ENCODE measurements around the gene SNX21.
A peak's percentile ranks its signal among the peaks of the same experiment; 100 is the strongest.
"Not testable (repeated sequence)": the region's sequence is repeated elsewhere in the genome, so short reads cannot be mapped to it uniquely, and the experiment has no call there.

The SNX21 gene

GRCh38 chr20:45821947-45822346, 11.7 kb upstream of the SNX21 start:
- Histone ChIP-seq H3K9ac (ENCODE audit: low read length in 5 of 5) (no peak overlapping the region), H3K4me3 (ENCODE audit: low read depth in 1 of 5, low read length in 5 of 5) (no peak overlapping the region), H3K27me3 (ENCODE audit: control insufficient read depth in 5 of 5, insufficient read depth in 4 of 5, low read length in 5 of 5) (peaks cover 14 to 27% (median 16%) of the 10 kb centered on the region in 5 donors), H3K36me3 (ENCODE audit: control insufficient read depth in 5 of 5, insufficient read depth in 5 of 5, low read length in 5 of 5) (no peaks in the 10 kb centered on the region), H3K9me3 (ENCODE audit: control insufficient read depth in 5 of 5, low read length in 5 of 5) (no peaks in the 10 kb centered on the region), H3K27ac (ENCODE audit: low read depth, low read length) (no peak overlapping the region), H3K4me1 (ENCODE audit: control insufficient read depth in 5 of 5, insufficient read depth in 5 of 5, low read length in 5 of 5) (peaks cover 2 to 33% (median 29%) of the 10 kb centered on the region in 5 donors)

GRCh38 chr20:45822857-45823256, 10.7 kb upstream of the SNX21 start:
- H3K9me3 ChIP-seq (ENCODE audit: control insufficient read depth in 5 of 5, low read length in 5 of 5) = no peaks in the 10 kb centered on the region
- H3K27me3 ChIP-seq (ENCODE audit: control insufficient read depth in 5 of 5, insufficient read depth in 4 of 5, low read length in 5 of 5) = peaks cover 14 to 27% (median 16%) of the 10 kb centered on the region in 5 donors
- H3K4me3 ChIP-seq (ENCODE audit: low read depth in 1 of 5, low read length in 5 of 5) = no peak overlapping the region
- H3K9ac ChIP-seq (ENCODE audit: low read length in 5 of 5) = no peak overlapping the region
- no peak overlapping the region for H3K27ac ChIP-seq (ENCODE audit: low read depth, low read length)
- peaks cover 2 to 38% (median 33%) of the 10 kb centered on the region in 5 donors for H3K4me1 ChIP-seq (ENCODE audit: control insufficient read depth in 5 of 5, insufficient read depth in 5 of 5, low read length in 5 of 5)
- H3K36me3 ChIP-seq (ENCODE audit: control insufficient read depth in 5 of 5, insufficient read depth in 5 of 5, low read length in 5 of 5) = no peaks in the 10 kb centered on the region

GRCh38 chr20:45823949-45824835, 9.4 kb upstream of the SNX21 start:
- Histone ChIP-seq H3K27me3 (ENCODE audit: control insufficient read depth in 5 of 5, insufficient read depth in 4 of 5, low read length in 5 of 5) (peaks cover 14 to 27% (median 16%) of the 10 kb centered on the region in 5 donors), H3K27ac (ENCODE audit: low read depth, low read length) (no peak overlapping the region), H3K36me3 (ENCODE audit: control insufficient read depth in 5 of 5, insufficient read depth in 5 of 5, low read length in 5 of 5) (no peaks in the 10 kb centered on the region), H3K9me3 (ENCODE audit: control insufficient read depth in 5 of 5, low read length in 5 of 5) (no peaks in the 10 kb centered on the region), H3K4me3 (ENCODE audit: low read depth in 1 of 5, low read length in 5 of 5) (peak overlapping the region in 2 of 5 donors; percentile 18 to 38), H3K9ac (ENCODE audit: low read length in 5 of 5) (no peak overlapping the region), H3K4me1 (ENCODE audit: control insufficient read depth in 5 of 5, insufficient read depth in 5 of 5, low read length in 5 of 5) (peaks cover 4 to 50% (median 40%) of the 10 kb centered on the region in 5 donors)

- H3K4me3 ChIP-seq (ENCODE audit: low read depth in 1 of 5, low read length in 5 of 5) = no peak overlapping the region
- H3K4me1 ChIP-seq (ENCODE audit: control insufficient read depth in 5 of 5, insufficient read depth in 5 of 5, low read length in 5 of 5) = peaks cover 4 to 50% (median 40%) of the 10 kb centered on the region in 5 donors
Measured at GRCh38 chr20:45826381-45827019, 7.1 kb upstream of the SNX21 start.

GRCh38 chr20:45827030-45827652, 6.5 kb upstream of the SNX21 start, which contains the start of gene TNNC2:
TNNC2 (minus strand) TSS chr20:45827312; CDS start chr20:45827248, 64 bp downstream.
- H3K27ac ChIP-seq (ENCODE audit: low read depth, low read length) = peak within 1 kb of the TSS; percentile 97
- peak within 1 kb of the TSS in 4 of 5 donors; percentile 2 to 59 (median 26) for H3K9ac ChIP-seq (ENCODE audit: low read length in 5 of 5)
- H3K36me3 ChIP-seq (ENCODE audit: control insufficient read depth in 5 of 5, insufficient read depth in 5 of 5, low read length in 5 of 5) = no peaks in the 10 kb centered on the region
- H3K4me3 ChIP-seq (ENCODE audit: low read depth in 1 of 5, low read length in 5 of 5) = no peak within 1 kb of the TSS
- peaks cover 12 to 23% (median 15%) of the 10 kb centered on the region in 5 donors for H3K27me3 ChIP-seq (ENCODE audit: control insufficient read depth in 5 of 5, insufficient read depth in 4 of 5, low read length in 5 of 5)
- H3K9me3 ChIP-seq (ENCODE audit: control insufficient read depth in 5 of 5, low read length in 5 of 5) = no peaks in the 10 kb centered on the region
- peaks cover 4 to 50% (median 44%) of the 10 kb centered on the region in 5 donors for H3K4me1 ChIP-seq (ENCODE audit: control insufficient read depth in 5 of 5, insufficient read depth in 5 of 5, low read length in 5 of 5)

More at GRCh38 chr20:45826381-45827019, 7.1 kb upstream of the SNX21 start:
- Histone ChIP-seq H3K9me3 (ENCODE audit: control insufficient read depth in 5 of 5, low read length in 5 of 5) (no peaks in the 10 kb centered on the region), H3K9ac (ENCODE audit: low read length in 5 of 5) (peak overlapping the region in 2 of 5 donors; percentile 4 to 49), H3K36me3 (ENCODE audit: control insufficient read depth in 5 of 5, insufficient read depth in 5 of 5, low read length in 5 of 5) (no peaks in the 10 kb centered on the region), H3K27ac (ENCODE audit: low read depth, low read length) (peak overlapping the region; percentile 97), H3K27me3 (ENCODE audit: control insufficient read depth in 5 of 5, insufficient read depth in 4 of 5, low read length in 5 of 5) (peaks cover 14 to 27% (median 16%) of the 10 kb centered on the region in 5 donors)

- H3K4me1 ChIP-seq (ENCODE audit: control insufficient read depth in 5 of 5, insufficient read depth in 5 of 5, low read length in 5 of 5) = peaks cover 4 to 53% (median 47%) of the 10 kb centered on the region in 5 donors
- H3K9ac ChIP-seq (ENCODE audit: low read length in 5 of 5) = peak overlapping the region in 1 of 5 donors; percentile 2
- H3K27me3 ChIP-seq (ENCODE audit: control insufficient read depth in 5 of 5, insufficient read depth in 4 of 5, low read length in 5 of 5) = peaks cover 7 to 17% (median 12%) of the 10 kb centered on the region in 5 donors
- H3K36me3 ChIP-seq (ENCODE audit: control insufficient read depth in 5 of 5, insufficient read depth in 5 of 5, low read length in 5 of 5) = no peaks in the 10 kb centered on the region
- no peak overlapping the region for H3K4me3 ChIP-seq (ENCODE audit: low read depth in 1 of 5, low read length in 5 of 5)
- no peaks in the 10 kb centered on the region for H3K9me3 ChIP-seq (ENCODE audit: control insufficient read depth in 5 of 5, low read length in 5 of 5)
- peak overlapping the region; percentile 97 for H3K27ac ChIP-seq (ENCODE audit: low read depth, low read length)
Measured at GRCh38 chr20:45827712-45828111, 5.9 kb upstream of the SNX21 start.

GRCh38 chr20:45828589-45828988, 5.0 kb upstream of the SNX21 start:
- no peaks in the 10 kb centered on the region for H3K36me3 ChIP-seq (ENCODE audit: control insufficient read depth in 5 of 5, insufficient read depth in 5 of 5, low read length in 5 of 5)
- H3K27me3 ChIP-seq (ENCODE audit: control insufficient read depth in 5 of 5, insufficient read depth in 4 of 5, low read length in 5 of 5) = peaks cover 0 to 8% (median 6%) of the 10 kb centered on the region in 5 donors
- peak overlapping the region; percentile 97 for H3K27ac ChIP-seq (ENCODE audit: low read depth, low read length)
- peaks cover 7 to 56% (median 46%) of the 10 kb centered on the region in 5 donors for H3K4me1 ChIP-seq (ENCODE audit: control insufficient read depth in 5 of 5, insufficient read depth in 5 of 5, low read length in 5 of 5)
- no peaks in the 10 kb centered on the region for H3K9me3 ChIP-seq (ENCODE audit: control insufficient read depth in 5 of 5, low read length in 5 of 5)
- H3K9ac ChIP-seq (ENCODE audit: low read length in 5 of 5) = peak overlapping the region in 3 of 5 donors; percentile 2 to 30 (median 28)
- H3K4me3 ChIP-seq (ENCODE audit: low read depth in 1 of 5, low read length in 5 of 5) = peak overlapping the region in 1 of 5 donors; percentile 40

GRCh38 chr20:45829673-45830106, 3.9 kb upstream of the SNX21 start:
- not testable (repeated sequence) for H3K4me3 ChIP-seq (ENCODE audit: low read depth in 1 of 5, low read length in 5 of 5); H3K36me3 ChIP-seq (ENCODE audit: control insufficient read depth in 5 of 5, insufficient read depth in 5 of 5, low read length in 5 of 5); H3K27ac ChIP-seq (ENCODE audit: low read depth, low read length); H3K9me3 ChIP-seq (ENCODE audit: control insufficient read depth in 5 of 5, low read length in 5 of 5); H3K27me3 ChIP-seq (ENCODE audit: control insufficient read depth in 5 of 5, insufficient read depth in 4 of 5, low read length in 5 of 5); H3K9ac ChIP-seq (ENCODE audit: low read length in 5 of 5)
- peaks cover 7 to 58% (median 48%) of the 10 kb centered on the region in 5 donors for H3K4me1 ChIP-seq (ENCODE audit: control insufficient read depth in 5 of 5, insufficient read depth in 5 of 5, low read length in 5 of 5)

GRCh38 chr20:45832619-45833018, 980 bp upstream of the SNX21 start:
- Histone ChIP-seq H3K4me3 (ENCODE audit: low read depth in 1 of 5, low read length in 5 of 5) (peak overlapping the region in 2 of 5 donors; percentile 71 to 72), H3K9ac (ENCODE audit: low read length in 5 of 5) (peak overlapping the region in 2 of 5 donors; percentile 58 to 89), H3K27me3 (ENCODE audit: control insufficient read depth in 5 of 5, insufficient read depth in 4 of 5, low read length in 5 of 5) (no peaks in the 10 kb centered on the region), H3K4me1 (ENCODE audit: control insufficient read depth in 5 of 5, insufficient read depth in 5 of 5, low read length in 5 of 5) (peaks cover 7 to 63% (median 52%) of the 10 kb centered on the region in 5 donors), H3K9me3 (ENCODE audit: control insufficient read depth in 5 of 5, low read length in 5 of 5) (no peaks in the 10 kb centered on the region), H3K27ac (ENCODE audit: low read depth, low read length) (peak overlapping the region; percentile 94), H3K36me3 (ENCODE audit: control insufficient read depth in 5 of 5, insufficient read depth in 5 of 5, low read length in 5 of 5) (peaks cover 0 to 10% (median 0%) of the 10 kb centered on the region in 5 donors)

Measured in subcutaneous abdominal adipose tissue (tissue), 5 donors.